Endothelial cell of umbilical vein (primary cell): ENCODE measurements around the gene ZFP1. TPM values are rescaled to one million over a fixed set of nuclear protein-coding genes. Genes with fewer than 3 reads are reported as not detected.
"Not testable (repeated sequence)": the region's sequence is repeated elsewhere in the genome, so short reads cannot be mapped to it uniquely, and the experiment has no call there.

Experiments
- BruUV-seq: library from RNA; stranded (reverse); fragments of 400-500 nt; replicated peaks from 2 replicates; lab custom pipeline; 2021; lab: Mats Ljungman, UMichigan
- CTCF ChIA-PET: fragments of 300-600, 350-600 bp; sonication (Branson Sonifier 250); formaldehyde crosslinking; loops from one replicate; lab custom pipeline; 2021; ENCODE audit warnings: antibody characterized with exemption, inconsistent platforms; lab: Charles Lee
- POLR2A ChIA-PET: fragments of 300-600, 350-600 bp; sonication (Branson Sonifier 250); formaldehyde crosslinking; loops from one replicate; lab custom pipeline; 2021; ENCODE audit warnings: antibody characterized with exemption, inconsistent platforms; lab: Charles Lee
- DNase-seq: peaks from one replicate; pipeline ENCODE4 v3.0.0-alpha.2; 2011; ENCODE audit warnings: low read depth, low spot score
- FAIRE-seq: peaks from 2 replicates; lab custom pipeline; 2011; peaks lifted over from hg19 to GRCh38; lab: Jason Lieb, UNC
- H2AFZ ChIP-seq: 2 replicates; pipeline ENCODE4 v1.6.0; 2012; ENCODE audit warnings: low read depth, low read length, control low read depth, inconsistent platforms
- H3K27ac ChIP-seq: 2 replicates; pipeline ENCODE4 v1.5.1; 2011; ENCODE audit warnings: low read depth, mild to moderate bottlenecking, control low read depth, low read length, moderate library complexity; ENCODE audit not compliant: insufficient read depth
- H3K27me3 ChIP-seq, 2 experiments: 2 replicates each; pipeline versions ENCODE4 v1.6.0 to v1.6.1; 2011; ENCODE audit warnings: low read length in 2 of 2, mixed read lengths in 1 of 2; ENCODE audit not compliant: control insufficient read depth in 2 of 2, insufficient read depth in 2 of 2
- H3K36me3 ChIP-seq, 2 experiments: 2 replicates in 1 of 2; 3 replicates in 1 of 2; pipeline ENCODE4 v1.5.1; 2011; ENCODE audit warnings: low read length in 2 of 2, mild to moderate bottlenecking in 1 of 2, moderate library complexity in 1 of 2; ENCODE audit not compliant: control insufficient read depth in 2 of 2, insufficient read depth in 2 of 2; ENCODE audit errors: extremely low read depth in 1 of 2
- H3K4me1 ChIP-seq: 3 replicates; pipeline ENCODE4 v1.5.1; 2011; ENCODE audit warnings: mild to moderate bottlenecking, low read length; ENCODE audit not compliant: control insufficient read depth, insufficient read depth; ENCODE audit errors: extremely low read depth
- H3K4me2 ChIP-seq: 2 replicates; pipeline ENCODE4 v1.6.1; 2011; ENCODE audit warnings: low read length, control low read depth, mixed read lengths; ENCODE audit not compliant: insufficient read depth
- H3K4me3 ChIP-seq, 3 experiments: fragments of 200-600 bp in 1 of 3; sonication (generic), shearing (Covaris generic) in 1 of 3; replicated peaks in 1 of 3; 2 replicates each; pipeline ENCODE4 v1.5.1; 2011 to 2016; ENCODE audit warnings: control low read depth in 3 of 3, low read length in 3 of 3, mild to moderate bottlenecking in 2 of 3, inconsistent platforms in 1 of 3, low read depth in 1 of 3, moderate library complexity in 1 of 3; ENCODE audit not compliant: insufficient read depth in 1 of 3
- H3K79me2 ChIP-seq: 2 replicates; pipeline ENCODE4 v1.6.0; 2012; ENCODE audit warnings: low read length, inconsistent platforms; ENCODE audit not compliant: control insufficient read depth, insufficient read depth
- H3K9ac ChIP-seq: replicated peaks from 2 replicates; pipeline ENCODE3; 2011; ENCODE audit warnings: low read length, control low read depth; ENCODE audit not compliant: insufficient read depth; ENCODE audit errors: extremely low read depth
- H3K9me1 ChIP-seq: replicated peaks from 3 replicates; pipeline ENCODE4 v1.6.0; 2011; ENCODE audit warnings: mild to moderate bottlenecking, low read length; ENCODE audit not compliant: control insufficient read depth, insufficient read depth; ENCODE audit errors: extremely low read depth
- H3K9me3 ChIP-seq: replicated peaks from 2 replicates; pipeline ENCODE4 v1.5.1; 2012; ENCODE audit warnings: low read length, inconsistent platforms; ENCODE audit not compliant: control insufficient read depth, insufficient read depth
- H4K20me1 ChIP-seq: replicated peaks from 2 replicates; pipeline ENCODE3; 2011; ENCODE audit warnings: mild to moderate bottlenecking, low read length; ENCODE audit not compliant: control insufficient read depth, insufficient read depth; ENCODE audit errors: extremely low read depth
- CTCF ChIP-seq, 2 donors: IDR thresholded peaks; 1 replicate in 1 of 2; 2 replicates in 1 of 2; pipeline ENCODE4 v1.5.1; 2011; ENCODE audit warnings: low read length in 2 of 2, mild to moderate bottlenecking in 2 of 2, moderate library complexity in 2 of 2, control low read depth in 1 of 2, inconsistent platforms in 1 of 2, low read depth in 1 of 2; ENCODE audit not compliant: insufficient read depth in 1 of 2; ENCODE audit errors: extremely low read depth in 1 of 2
- EZH2 ChIP-seq: IDR thresholded peaks from 2 replicates; pipeline ENCODE4 v1.6.1; 2012; ENCODE audit warnings: borderline replicate concordance, low read depth, mild to moderate bottlenecking, moderate library complexity, low read length, inconsistent platforms; ENCODE audit not compliant: severe bottlenecking
- FOS ChIP-seq: IDR thresholded peaks from 2 replicates; pipeline ENCODE4 v1.6.1; 2011; ENCODE audit warnings: mild to moderate bottlenecking, low read length, moderate library complexity, borderline replicate concordance; ENCODE audit not compliant: insufficient read depth
- GATA2 ChIP-seq: IDR thresholded peaks from 2 replicates; pipeline ENCODE4 v1.7.0; 2011; ENCODE audit warnings: low read depth, mild to moderate bottlenecking, moderate library complexity, mixed read lengths, low read length; ENCODE audit not compliant: insufficient read length, insufficient read depth
- JUN ChIP-seq: IDR thresholded peaks from 2 replicates; pipeline ENCODE4 v1.6.1; 2011; ENCODE audit warnings: borderline replicate concordance, low read depth; ENCODE audit not compliant: insufficient read length, insufficient read depth
- MAX ChIP-seq: IDR thresholded peaks from 2 replicates; pipeline ENCODE4 v1.6.1; 2011; ENCODE audit not compliant: insufficient read depth, insufficient read length
- MYC ChIP-seq: IDR thresholded peaks from one replicate; pipeline ENCODE4 v1.6.1; 2011; ENCODE audit warnings: mild to moderate bottlenecking, low read depth, low read length
- POLR2A ChIP-seq: IDR thresholded peaks from 2 replicates; pipeline ENCODE4 v1.6.1; 2012; ENCODE audit warnings: low read depth, mild to moderate bottlenecking, control low read depth, low read length
- POLR2AphosphoS5 ChIP-seq: IDR thresholded peaks from 2 replicates; pipeline ENCODE4 v1.6.1; 2012; ENCODE audit warnings: low read depth, mild to moderate bottlenecking, control low read depth, low read length, moderate library complexity; ENCODE audit not compliant: insufficient read depth
- dilution Hi-C: fragments of 300-500 bp; cut with MboI; formaldehyde crosslinking; loops from one replicate; pipeline ENCODE4 v1.15.0; 2019; ENCODE audit warnings: low sequenced_read_pairs; ENCODE audit not compliant: extremely low pct_ligation_motif_present
- intact Hi-C: fragments of 100-400 bp; cut with micrococcal nuclease; formaldehyde crosslinking; loops from one replicate; pipeline ENCODE4 v1.10.0; 2022
- polyA plus RNA-seq, 4 experiments: library from polyadenylated mRNA; depleted of rRNA in 3 of 4; stranded (reverse) in 3 of 4; unstranded in 1 of 4; fragments of >200 nt; gene quantifications; 2 replicates each; pipeline versions ENCODE4 v1.2.1 to v1.2.3, GENCODE V29; 2011 to 2012; ENCODE audit warnings: missing spikeins in 1 of 4
- total RNA-seq: library from RNA; stranded (reverse); gene quantifications from 2 replicates; pipeline ENCODE4 v1.2.3, GENCODE V29; 2021

The ZFP1 gene
- total and polyA plus RNA-seq, 2 donors (not counting 3 experiments of a cell fraction or from before 2014, with no cell fraction given), result 2.8 to 9.8 TPM

GRCh38 chr16:75209944-75210343 lies 61.6 kb downstream of the ZFP1 start:
- Histone ChIP-seq H3K27ac (no peak overlapping the region), H3K9me3 (no peaks in the 10 kb centered on the region), H3K4me3 (no peak overlapping the region), H3K27me3 (no peaks in the 10 kb centered on the region), H3K36me3 (no peaks in the 10 kb centered on the region), H3K4me1 (no peaks in the 10 kb centered on the region), H3K79me2 (no peaks in the 10 kb centered on the region), H3K4me2 (no peak overlapping the region), H4K20me1 (no peaks in the 10 kb centered on the region), H2AFZ (no peak overlapping the region), H3K9me1 (no peaks in the 10 kb centered on the region), H3K9ac (no peak overlapping the region)
- dilution Hi-C loops, result no loop called here
- TF ChIP-seq JUN, result no peak
- no peak for TF ChIP-seq GATA2
- TF ChIP-seq MAX, result no peak
- TF ChIP-seq FOS, result no peak
- no peak for TF ChIP-seq EZH2
- no peak for TF ChIP-seq POLR2AphosphoS5
- TF ChIP-seq POLR2A, result no peak
- TF ChIP-seq MYC, result no peak
- TF ChIP-seq CTCF (IDR thresholded peaks at IDR 0.05; ENCODE audit: extremely low read depth in 1 of 2, insufficient read depth in 1 of 2, low read depth in 1 of 2, low read length in 2 of 2), result no peak
- ChIA-PET POLR2A (no interaction called here), CTCF (interaction anchor here (1.1 to 1.5 kb wide), 2 partner anchors 14 to 24 kb away, joined by 3 read pairs; no protein-coding TSS in a partner anchor)
- intact Hi-C loops, result no loop called here
- DNase-seq (no peak), FAIRE-seq (no peak)
- BruUV-seq, result no TSS peak

GRCh38 chr16:75211286-75211685 lies 63.0 kb downstream of the ZFP1 start:
- POLR2A ChIA-PET, result not testable (repeated sequence)
- CTCF ChIA-PET, result interaction anchor here (0.8 kb wide), 1 partner anchor 12 kb away, joined by 3 read pairs; no protein-coding TSS in a partner anchor

More at GRCh38 chr16:75211286-75211685, 63.0 kb downstream of the ZFP1 start:
- H3K4me1 ChIP-seq, dilution Hi-C loops, BruUV-seq, DNase-seq, H2AFZ ChIP-seq, H3K9ac ChIP-seq, FAIRE-seq, H4K20me1 ChIP-seq, H3K27ac ChIP-seq, H3K79me2 ChIP-seq, H3K36me3 ChIP-seq, intact Hi-C loops, H3K4me2 ChIP-seq, H3K4me3 ChIP-seq, H3K27me3 ChIP-seq, H3K9me1 ChIP-seq, H3K9me3 ChIP-seq: not testable (repeated sequence)
